NT2/D1 (cell line): ENCODE measurements around the gene GPR146.

ENCODE experiments used
- YY1 ChIP-seq: IDR thresholded peaks from 2 replicates; pipeline ENCODE4 v1.6.1; 2011; ENCODE audit not compliant: insufficient read length, insufficient read depth
- ZNF274 ChIP-seq: IDR thresholded peaks from 2 replicates; pipeline ENCODE4 v1.6.1; 2011; ENCODE audit warnings: mild to moderate bottlenecking, low read depth, low read length

DNA sequence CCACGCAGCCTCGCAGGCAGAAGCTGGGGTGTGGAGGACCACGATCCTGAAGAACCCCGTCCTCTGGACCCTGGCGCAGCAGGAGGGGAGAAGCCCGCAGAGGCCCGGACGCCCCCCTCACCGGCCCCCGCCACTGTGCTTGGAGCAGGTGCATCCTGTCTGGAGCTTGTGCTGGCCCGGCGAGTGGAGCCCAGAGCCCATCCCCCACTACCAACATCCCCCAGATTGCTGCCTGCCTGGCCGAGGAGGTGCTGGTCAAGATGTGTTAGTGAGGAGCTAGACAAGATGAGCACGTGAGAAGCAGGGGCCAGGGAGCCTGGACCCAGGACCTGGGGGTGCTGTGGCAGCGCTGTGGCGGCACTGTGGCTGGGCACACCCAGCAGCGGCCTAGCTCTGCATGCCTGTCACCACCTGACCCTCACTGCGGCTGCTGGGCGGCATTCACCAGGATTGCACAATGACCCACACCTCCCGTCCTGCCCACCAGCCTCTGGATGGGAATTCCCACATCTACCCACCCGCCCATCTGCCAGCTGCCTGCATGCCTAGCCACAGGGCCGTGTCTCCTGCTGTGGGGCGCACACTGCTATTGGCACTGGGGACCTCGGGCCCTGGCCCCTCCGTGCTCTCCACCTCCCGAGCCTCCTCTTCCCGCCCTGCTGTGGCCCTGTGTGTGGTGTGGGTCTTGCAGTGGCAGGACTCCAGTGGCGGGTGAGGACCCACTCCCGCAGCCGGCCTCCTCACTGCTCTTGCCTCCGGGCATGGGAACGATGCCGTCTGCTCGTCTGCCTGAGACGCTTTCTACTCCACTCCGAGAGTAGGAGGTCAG lies 11.8 kb downstream of the GPR146 start:
- TF ChIP-seq ZNF274 (no peak), YY1 (no peak)
